A204.1 (cell line): ENCODE measurements around the gene TPCN1.
A peak's percentile ranks its signal among the peaks of the same experiment; 100 is the strongest.

Experiments
- FAIRE-seq: peaks from 2 replicates; lab custom pipeline; 2012; peaks lifted over from hg19 to GRCh38; lab: Jason Lieb, UNC

Gene TPCN1

GRCh38 chr12:113221181-113221996, at the start of gene TPCN1:
Gene TPCN1, plus strand, starts transcription at chr12:113221464. Its CDS starts 5,389 bp downstream, at chr12:113226853.
- FAIRE-seq = peak; percentile 99

GRCh38 chr12:113171543-113171942, 49.7 kb upstream of the TPCN1 start:
- no peak for FAIRE-seq

- FAIRE-seq = no peak
Observed at GRCh38 chr12:113172185-113172584, 49.1 kb upstream of the TPCN1 start.

GRCh38 chr12:113173081-113173698, 48.1 kb upstream of the TPCN1 start:
- no peak for FAIRE-seq

- FAIRE-seq = no peak
Observed at GRCh38 chr12:113174461-113175384, 46.5 kb upstream of the TPCN1 start.

GRCh38 chr12:113179023-113179422, 42.2 kb upstream of the TPCN1 start:
- FAIRE-seq = no peak

GRCh38 chr12:113180333-113180732, 40.9 kb upstream of the TPCN1 start:
- FAIRE-seq = no peak

GRCh38 chr12:113181975-113182374, 39.3 kb upstream of the TPCN1 start:
- no peak for FAIRE-seq

- no peak for FAIRE-seq
Observed at GRCh38 chr12:113183030-113183589, 38.2 kb upstream of the TPCN1 start.

GRCh38 chr12:113184098-113184899, 37.0 kb upstream of the TPCN1 start:
- no peak for FAIRE-seq

GRCh38 chr12:113184900-113185179, 36.4 kb upstream of the TPCN1 start:
- peak; percentile 55 for FAIRE-seq

GRCh38 chr12:113185180-113186032, 35.9 kb upstream of the TPCN1 start, which contains the start of the genes DDX54 and RITA1:
Gene DDX54, minus strand, starts transcription at chr12:113185478. Its CDS starts 27 bp downstream, at chr12:113185451.
Gene RITA1, plus strand, starts transcription at chr12:113185721. Its CDS starts 1,026 bp downstream, at chr12:113186747.
- no peak for FAIRE-seq

- no peak for FAIRE-seq
Observed at GRCh38 chr12:113186033-113186365, 35.3 kb upstream of the TPCN1 start.

- FAIRE-seq = no peak
Observed at GRCh38 chr12:113186666-113187325, 34.5 kb upstream of the TPCN1 start.

GRCh38 chr12:113189361-113189760, 31.9 kb upstream of the TPCN1 start:
- no peak for FAIRE-seq

- FAIRE-seq = no peak
Observed at GRCh38 chr12:113190761-113191160, 30.5 kb upstream of the TPCN1 start.

- no peak for FAIRE-seq
Observed at GRCh38 chr12:113191227-113191626, 30.0 kb upstream of the TPCN1 start.

- no peak for FAIRE-seq
Observed at GRCh38 chr12:113194971-113195391, 26.3 kb upstream of the TPCN1 start.

GRCh38 chr12:113195598-113195997, 25.7 kb upstream of the TPCN1 start:
- FAIRE-seq = no peak

GRCh38 chr12:113196582-113196981, 24.7 kb upstream of the TPCN1 start:
- no peak for FAIRE-seq
